ENCODE data around the gene KCNK16.
A peak's percentile ranks its signal among the peaks of the same experiment; 100 is the strongest.

Gene KCNK16

GRCh38 chr6:39322306-39322850 lies at the start of gene KCNK16:
Gene KCNK16, minus strand, starts transcription at chr6:39322702. Its CDS starts 162 bp downstream, at chr6:39322540.
- no peak for DNase-seq

- DNase-seq = no peak
Measured at GRCh38 chr6:39370390-39370789, 47.9 kb upstream of the KCNK16 start.

GRCh38 chr6:39369987-39370386 lies 47.5 kb upstream of the KCNK16 start:
- DNase-seq = no peak

- no peak for DNase-seq
Measured at GRCh38 chr6:39367700-39368099, 45.2 kb upstream of the KCNK16 start.

- no peak for DNase-seq
Measured at GRCh38 chr6:39366931-39367618, 44.6 kb upstream of the KCNK16 start.

- DNase-seq = peak; percentile 77
Measured at GRCh38 chr6:39365281-39366074, 43.0 kb upstream of the KCNK16 start.

GRCh38 chr6:39363280-39363679 lies 40.8 kb upstream of the KCNK16 start:
- no peak for DNase-seq

- peak; percentile 50 for DNase-seq
Measured at GRCh38 chr6:39362487-39362865, 40.0 kb upstream of the KCNK16 start.

GRCh38 chr6:39361657-39362486 lies 39.4 kb upstream of the KCNK16 start:
- peak; percentile 54 for DNase-seq

GRCh38 chr6:39360378-39360777 lies 37.9 kb upstream of the KCNK16 start:
- no peak for DNase-seq

GRCh38 chr6:39357998-39358686 lies 35.6 kb upstream of the KCNK16 start:
- DNase-seq = peak; percentile 62

GRCh38 chr6:39353698-39354315 lies 31.3 kb upstream of the KCNK16 start:
- DNase-seq = no peak

GRCh38 chr6:39350723-39351505 lies 28.4 kb upstream of the KCNK16 start:
- no peak for DNase-seq

GRCh38 chr6:39348740-39349139 lies 26.2 kb upstream of the KCNK16 start:
- no peak for DNase-seq

GRCh38 chr6:39347906-39348585 lies 25.5 kb upstream of the KCNK16 start:
- peak; percentile 49 for DNase-seq

GRCh38 chr6:39347206-39347605 lies 24.7 kb upstream of the KCNK16 start:
- no peak for DNase-seq

- no peak for DNase-seq
Measured at GRCh38 chr6:39344821-39345280, 22.3 kb upstream of the KCNK16 start.

- no peak for DNase-seq
Measured at GRCh38 chr6:39343396-39343870, 20.9 kb upstream of the KCNK16 start.

GRCh38 chr6:39342692-39343395 lies 20.3 kb upstream of the KCNK16 start:
- no peak for DNase-seq

- DNase-seq = no peak
Measured at GRCh38 chr6:39341937-39342336, 19.4 kb upstream of the KCNK16 start.
